SKM-1 (cell line): ENCODE measurements around the gene OR2T4.

ENCODE experiments used
- DNase-seq: peaks from one replicate; lab custom pipeline; 2025; ENCODE audit not compliant: unreplicated experiment; lab: John Stamatoyannopoulos, UW

OR2T4 gene, protein sequence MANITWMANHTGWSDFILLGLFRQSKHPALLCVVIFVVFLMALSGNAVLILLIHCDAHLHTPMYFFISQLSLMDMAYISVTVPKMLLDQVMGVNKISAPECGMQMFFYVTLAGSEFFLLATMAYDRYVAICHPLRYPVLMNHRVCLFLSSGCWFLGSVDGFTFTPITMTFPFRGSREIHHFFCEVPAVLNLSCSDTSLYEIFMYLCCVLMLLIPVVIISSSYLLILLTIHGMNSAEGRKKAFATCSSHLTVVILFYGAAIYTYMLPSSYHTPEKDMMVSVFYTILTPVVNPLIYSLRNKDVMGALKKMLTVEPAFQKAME

DNA sequence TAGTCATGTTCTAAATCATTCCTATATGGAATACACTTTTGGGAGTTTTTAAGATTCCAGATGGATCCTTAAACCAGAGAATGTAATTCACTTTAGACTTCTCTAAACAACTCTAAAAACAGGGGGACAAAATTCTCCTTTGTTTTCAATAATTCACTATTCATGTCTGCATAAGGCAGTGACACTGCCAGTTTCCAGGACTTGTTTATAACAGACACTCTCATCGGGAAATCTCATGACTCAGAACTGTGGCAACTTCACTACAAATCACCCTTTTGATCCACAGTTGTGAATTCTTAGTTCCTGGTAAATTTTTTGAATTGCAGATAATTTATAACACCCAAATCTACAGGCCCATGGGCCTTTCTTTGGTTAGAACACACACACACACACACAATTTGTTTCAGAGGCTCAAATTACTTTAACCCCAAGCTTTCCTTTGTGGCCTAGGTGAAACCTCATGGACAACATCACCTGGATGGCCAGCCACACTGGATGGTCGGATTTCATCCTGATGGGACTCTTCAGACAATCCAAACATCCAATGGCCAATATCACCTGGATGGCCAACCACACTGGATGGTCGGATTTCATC lies at the start of gene OR2T4:
Gene OR2T4 (plus strand): TSS at position 545 of the 595 bp plus-strand sequence. CDS start 0 bp downstream, at position 545.
- no peak for DNase-seq

DNA sequence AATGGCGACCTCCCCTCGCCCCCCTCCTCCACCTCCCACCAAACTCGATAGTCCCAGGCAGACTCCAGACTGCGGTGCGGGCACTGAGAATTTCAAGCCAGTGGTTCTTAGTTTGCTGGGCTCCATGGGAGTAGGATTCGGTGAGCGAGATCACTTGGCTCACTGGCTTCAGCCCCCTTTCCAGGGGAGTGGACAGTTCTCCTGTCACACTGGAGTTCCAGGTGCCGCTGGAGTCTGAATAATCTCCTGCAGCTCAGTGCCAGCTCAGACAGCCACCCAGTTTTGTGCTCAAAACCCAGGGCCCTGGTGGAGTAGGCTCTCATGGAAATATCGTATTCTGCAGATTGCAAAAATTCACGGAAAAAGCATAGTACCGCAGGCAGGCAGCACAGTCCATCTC lies 44.7 kb upstream of the OR2T4 start:
- no peak for DNase-seq

DNA sequence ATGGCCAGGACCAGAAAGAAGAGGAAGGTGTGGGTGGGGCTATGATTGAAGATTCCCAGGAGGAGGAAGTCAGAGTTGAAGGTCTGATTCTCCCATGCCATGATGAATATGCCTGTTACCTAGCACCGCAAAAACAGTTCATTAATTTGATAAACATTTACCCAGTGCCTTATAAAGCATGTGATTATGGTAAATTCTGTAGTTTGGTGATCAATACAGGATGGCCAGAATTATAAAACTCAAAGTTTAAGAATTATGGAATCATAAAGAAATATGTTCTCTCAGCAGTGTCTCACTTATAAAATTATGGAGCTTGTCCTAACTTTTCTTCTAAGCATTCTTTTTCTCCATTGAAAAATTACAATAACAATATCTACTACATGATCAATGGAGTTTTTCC lies 37.0 kb upstream of the OR2T4 start, which contains the start of gene OR2M7:
Gene OR2M7 (minus strand): TSS at position 101 of the 400 bp plus-strand sequence. CDS start 0 bp downstream, at position 101.
- no peak for DNase-seq

DNA sequence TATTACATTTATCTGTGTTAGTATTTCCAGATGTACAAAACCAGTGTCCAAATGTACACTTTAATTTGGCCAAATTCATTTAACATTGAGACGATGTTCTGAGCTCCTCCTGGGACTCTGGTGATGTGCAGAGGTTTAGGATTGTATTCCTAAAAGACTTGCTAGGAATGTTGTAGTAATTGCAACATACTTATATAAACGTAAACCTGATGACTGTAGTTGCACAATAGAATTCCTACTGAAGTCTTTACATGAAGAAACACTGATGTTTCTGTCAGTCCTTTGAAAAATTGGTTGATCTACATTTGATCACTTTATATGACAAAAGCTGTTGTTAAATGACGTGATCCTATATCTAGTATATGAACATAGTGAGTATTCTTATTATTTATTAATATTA lies 18.0 kb upstream of the OR2T4 start:
- no peak for DNase-seq

DNA sequence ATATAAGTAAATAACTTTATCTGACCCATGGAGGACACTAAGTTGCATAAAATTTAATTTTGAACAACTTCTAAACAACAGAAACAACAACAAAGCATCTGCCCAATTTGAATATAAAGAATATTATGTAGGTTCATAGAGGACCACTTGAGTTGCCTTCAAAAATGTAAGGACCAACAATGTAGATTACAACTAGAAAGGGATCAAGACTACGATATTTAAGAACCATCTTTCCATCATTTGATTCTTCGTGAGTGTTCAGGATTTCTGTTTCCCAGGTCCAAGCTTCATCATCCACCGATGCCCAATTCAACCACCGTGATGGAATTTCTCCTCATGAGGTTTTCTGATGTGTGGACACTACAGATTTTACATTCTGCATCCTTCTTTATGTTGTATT lies 13.0 kb upstream of the OR2T4 start, which contains the start of gene OR14C36:
Gene OR14C36 (plus strand): TSS at position 301 of the 400 bp plus-strand sequence. CDS start 0 bp downstream, at position 301.
- no peak for DNase-seq

DNA sequence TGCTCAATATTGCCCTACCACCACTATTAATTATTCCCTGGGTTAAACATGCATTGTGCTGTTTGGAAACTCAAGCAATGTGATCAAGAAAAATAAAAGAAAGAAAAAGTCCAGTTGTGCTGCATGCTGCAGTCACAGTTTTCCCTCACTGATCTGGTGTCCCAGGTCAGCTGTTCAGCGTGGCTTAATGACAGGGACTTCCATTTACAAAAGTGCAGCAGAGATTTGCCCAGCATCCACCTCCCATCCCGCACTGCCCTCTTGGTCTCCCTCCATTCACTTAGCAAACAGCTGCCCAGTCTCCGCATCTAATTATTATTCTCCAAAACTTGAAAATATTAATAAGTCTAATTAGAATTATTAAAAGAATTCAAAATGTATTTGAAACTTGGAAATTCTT lies 2.0 kb upstream of the OR2T4 start:
- no peak for DNase-seq

DNA sequence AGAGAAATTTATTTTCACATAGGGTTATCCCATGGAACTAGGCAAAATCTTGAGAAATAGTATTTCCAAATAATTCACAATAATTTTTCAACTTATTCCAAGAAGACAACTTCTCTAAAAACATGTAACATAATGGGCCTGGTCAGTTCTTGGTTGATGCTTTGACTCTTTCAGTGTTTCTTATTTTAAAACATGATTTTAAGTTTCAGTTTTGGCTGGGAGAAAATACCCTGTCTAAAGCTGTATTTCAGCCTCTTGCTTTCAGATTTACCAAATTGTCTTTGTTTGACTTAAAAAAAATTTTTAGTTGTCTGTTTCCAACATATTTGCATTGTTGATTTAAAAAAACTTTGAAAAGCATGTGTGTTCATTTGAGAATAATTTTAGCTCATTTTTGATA lies 5.1 kb downstream of the OR2T4 start:
- no peak for DNase-seq

DNA sequence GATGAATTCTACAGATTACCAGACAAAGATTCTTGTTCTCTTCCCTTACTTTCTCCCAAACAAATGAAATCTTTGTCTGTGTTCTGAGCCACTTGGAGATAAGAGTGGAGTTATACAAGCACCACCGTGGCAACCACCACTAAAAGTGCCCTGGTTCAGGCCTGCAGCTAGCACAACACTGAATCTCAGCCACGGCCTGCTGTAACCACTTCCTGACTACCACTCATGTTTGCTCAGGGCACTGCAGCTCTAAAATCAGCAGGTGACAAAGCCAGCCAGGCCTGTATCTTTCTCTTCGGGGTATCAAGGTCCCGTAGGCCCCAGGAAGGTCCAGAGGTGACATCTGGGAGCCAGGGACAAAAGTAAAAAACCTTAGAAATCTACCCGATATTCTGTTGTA lies 10.9 kb downstream of the OR2T4 start:
- DNase-seq, result no peak

DNA sequence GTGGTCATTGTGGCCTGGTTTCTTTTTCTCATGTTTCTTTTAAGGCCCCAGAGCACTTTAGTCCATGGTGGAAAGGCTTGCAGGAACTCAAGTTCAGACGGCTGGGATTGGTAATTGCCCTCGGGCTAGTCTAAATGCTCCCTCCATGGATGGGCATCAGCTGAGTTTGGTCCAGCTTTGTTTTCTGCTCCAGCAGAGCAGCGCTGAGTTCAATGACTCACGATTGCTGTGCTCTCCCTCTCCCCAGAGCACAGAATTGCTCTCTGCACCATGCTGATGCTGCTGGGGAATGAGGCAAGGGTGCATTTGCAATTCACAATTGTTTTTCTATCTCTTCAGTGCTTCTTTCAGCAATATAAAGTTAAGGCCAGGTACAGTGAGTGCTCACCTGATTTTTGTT lies 12.3 kb downstream of the OR2T4 start:
- no peak for DNase-seq

DNA sequence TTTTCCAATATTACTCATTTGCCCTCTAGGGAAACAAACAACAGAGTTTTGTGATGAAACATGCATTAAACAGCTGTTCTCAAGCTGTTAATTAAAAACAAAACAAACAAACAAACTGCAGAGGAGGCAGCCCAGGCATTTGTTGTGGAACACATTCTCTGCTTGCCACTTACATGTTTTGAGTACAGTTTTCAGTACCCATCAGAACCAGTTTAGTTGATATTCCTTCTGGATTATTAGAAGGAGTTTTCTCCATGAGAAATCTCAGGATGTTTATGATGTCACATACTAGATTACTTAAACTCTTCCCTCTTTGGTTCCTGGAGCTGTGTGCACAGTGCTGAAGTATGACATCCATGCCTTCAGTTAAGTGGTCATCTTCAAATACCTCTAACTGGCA lies 14.0 kb downstream of the OR2T4 start, which contains the start of gene OR2T6:
Gene OR2T6 (plus strand): TSS at position 301 of the 400 bp plus-strand sequence. CDS start 11,863 bp downstream, outside the sequence.
- no peak for DNase-seq

DNA sequence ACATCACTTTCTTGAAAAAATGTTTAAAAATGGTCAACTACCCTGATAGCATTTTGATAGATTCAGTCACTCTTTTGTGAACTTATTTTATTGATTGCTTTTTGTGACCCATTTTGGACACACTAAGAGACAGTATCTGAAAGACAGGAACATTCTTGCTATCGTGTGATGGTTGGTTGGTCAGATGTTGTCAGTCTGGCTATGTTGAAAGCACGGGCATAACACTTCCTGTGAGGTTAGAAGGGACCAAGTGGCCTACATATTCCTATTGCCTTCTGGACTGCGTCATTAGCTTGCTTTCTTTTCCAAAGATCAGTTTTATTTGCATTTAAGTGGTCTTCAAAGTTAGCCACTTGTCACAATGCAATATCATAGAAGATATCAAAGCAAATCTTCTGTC lies 15.5 kb downstream of the OR2T4 start:
- no peak for DNase-seq

DNA sequence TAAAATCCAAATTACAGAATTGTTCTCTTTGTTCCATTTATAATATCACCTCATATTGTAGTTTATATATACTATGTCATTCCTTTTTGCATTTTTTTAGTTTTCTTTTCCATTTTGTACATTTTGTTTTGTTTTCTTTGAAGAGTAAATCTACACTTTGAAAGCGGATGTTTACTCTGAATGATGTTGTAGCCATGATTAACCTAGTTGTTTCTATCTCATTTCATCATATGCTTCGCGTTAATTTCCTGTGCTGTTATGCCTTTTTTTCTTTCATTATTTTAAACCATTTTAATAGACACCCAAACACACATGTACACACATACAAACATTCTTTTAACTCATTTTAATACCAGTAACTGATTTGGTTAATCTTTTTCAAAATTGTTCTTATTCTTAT lies 19.4 kb downstream of the OR2T4 start:
- DNase-seq, result no peak

DNA sequence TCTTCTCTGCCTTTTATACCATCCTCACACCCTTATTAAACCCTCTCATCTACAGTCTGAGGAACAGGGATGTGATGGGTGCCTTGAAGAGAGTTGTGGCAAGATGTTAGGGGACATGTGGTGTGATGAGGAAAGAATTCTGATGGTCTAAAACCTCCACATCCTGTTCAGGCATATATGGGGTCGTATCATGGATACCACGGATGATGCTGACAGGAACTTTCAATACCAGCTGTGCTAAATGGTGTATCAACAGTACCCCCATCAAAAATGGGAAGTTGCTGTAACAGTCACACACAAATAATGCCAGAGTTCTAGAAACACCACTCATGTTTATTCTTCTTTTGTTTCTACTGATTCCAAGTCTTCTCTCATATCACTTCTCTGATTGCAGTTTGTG lies 27.0 kb downstream of the OR2T4 start:
- no peak for DNase-seq

DNA sequence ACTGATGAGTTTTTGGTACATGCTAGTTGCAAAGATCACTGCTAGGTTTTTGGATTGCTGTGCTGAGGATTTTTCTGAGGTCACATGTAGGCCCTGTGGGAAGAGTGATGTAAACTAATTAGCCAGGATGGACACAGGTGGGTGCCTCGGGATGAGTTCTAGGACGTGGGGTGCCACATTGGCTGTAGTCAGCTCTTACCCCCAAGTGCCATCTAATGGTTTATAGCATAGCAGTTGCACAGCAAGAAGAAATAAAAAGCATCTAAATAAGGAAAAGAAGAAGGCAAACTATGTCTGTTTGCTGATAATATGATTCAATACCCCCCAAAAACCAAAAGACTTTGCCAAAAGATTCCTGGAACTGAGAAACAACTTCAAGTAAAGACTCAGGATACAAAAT lies 31.6 kb downstream of the OR2T4 start:
- no peak for DNase-seq

DNA sequence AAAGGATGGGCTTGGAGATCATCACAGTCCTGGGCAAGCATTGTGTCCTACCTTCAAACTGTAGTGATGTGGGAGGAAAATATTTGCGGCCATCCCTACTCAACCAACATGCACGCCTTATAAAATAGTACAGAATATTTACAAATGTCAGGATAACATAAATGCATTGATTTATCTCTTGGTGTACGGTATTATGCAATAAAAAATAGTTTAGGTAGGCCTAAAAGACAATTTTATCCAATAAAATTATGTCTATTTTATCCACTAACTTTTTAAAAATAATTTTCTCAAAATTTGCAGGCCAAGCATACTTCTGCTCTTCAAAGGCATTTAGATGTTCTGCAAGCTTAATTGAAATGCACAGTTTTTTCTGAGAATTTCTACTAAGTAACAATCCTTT lies 41.3 kb downstream of the OR2T4 start, which contains the start of gene OR2T1:
Gene OR2T1 (plus strand): TSS at position 301 of the 400 bp plus-strand sequence. CDS start 3,100 bp downstream, outside the sequence.
- no peak for DNase-seq

DNA sequence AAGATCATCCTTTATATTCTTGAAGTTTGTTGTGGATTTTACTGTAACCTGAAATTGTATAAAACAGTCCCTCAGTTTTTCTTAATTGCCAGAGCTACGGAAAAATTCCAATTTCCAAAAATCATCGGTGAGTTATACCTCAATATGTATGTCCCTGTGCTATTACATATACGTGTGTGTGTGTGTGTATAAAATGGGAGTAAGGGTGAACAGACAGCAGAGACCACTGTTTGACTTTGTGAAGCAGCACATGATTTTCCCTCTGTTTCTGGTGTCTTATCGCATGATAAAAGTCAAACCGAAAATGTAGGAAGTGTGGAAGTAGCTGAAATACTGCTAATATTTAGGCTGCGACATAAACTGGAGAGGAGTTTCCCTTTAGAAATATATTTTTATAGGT lies 42.6 kb downstream of the OR2T4 start:
- DNase-seq, result peak; percentile 58

DNA sequence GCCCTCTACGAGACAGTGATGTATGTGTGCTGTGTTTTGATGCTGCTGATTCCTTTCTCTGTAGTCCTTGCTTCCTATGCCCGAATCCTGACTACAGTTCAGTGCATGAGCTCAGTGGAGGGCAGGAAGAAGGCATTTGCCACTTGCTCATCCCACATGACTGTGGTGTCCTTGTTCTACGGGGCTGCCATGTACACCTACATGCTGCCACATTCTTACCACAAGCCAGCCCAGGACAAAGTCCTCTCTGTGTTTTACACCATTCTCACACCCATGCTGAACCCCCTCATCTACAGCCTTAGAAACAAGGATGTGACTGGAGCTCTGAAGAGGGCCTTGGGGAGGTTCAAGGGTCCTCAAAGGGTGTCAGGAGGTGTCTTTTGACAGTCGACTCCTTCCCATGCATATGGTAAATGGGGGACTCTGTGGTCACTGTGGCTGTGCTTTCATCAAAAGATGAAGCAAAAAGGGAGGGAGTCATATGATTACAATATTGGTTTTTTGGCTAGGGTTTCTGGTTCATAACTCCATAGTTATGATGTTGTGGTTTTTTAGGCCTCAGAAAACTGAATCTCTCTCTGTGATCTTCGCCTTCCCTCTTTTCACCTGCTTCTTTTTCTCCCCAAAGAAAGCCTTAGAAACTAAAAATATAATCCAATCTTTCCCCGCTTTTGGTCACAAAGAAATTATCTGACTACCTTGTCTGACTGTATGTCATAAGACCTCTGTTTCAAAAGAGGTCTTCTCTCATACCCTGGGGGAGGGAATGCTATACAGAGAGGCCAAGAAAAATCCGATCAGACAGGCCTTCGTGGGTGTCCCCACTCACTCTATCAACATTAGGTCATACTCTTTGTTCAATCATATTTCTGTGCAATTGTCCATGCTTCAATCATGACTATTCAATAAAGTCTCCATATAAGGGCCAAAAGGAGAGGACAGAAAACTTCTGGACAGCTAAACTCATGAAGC lies 45.5 kb downstream of the OR2T4 start:
- DNase-seq, result no peak
